DMS53 treated with DMSO at 0.1 percent for 48 hours (cell line): ENCODE measurements around the gene STXBP6.
"Not testable (repeated sequence)": the region's sequence is repeated elsewhere in the genome, so short reads cannot be mapped to it uniquely, and the experiment has no call there.

Experiments
- DNase-seq: peaks from one replicate; lab custom pipeline; 2025; ENCODE audit not compliant: unreplicated experiment; lab: John Stamatoyannopoulos, UW

STXBP6 gene

DNA sequence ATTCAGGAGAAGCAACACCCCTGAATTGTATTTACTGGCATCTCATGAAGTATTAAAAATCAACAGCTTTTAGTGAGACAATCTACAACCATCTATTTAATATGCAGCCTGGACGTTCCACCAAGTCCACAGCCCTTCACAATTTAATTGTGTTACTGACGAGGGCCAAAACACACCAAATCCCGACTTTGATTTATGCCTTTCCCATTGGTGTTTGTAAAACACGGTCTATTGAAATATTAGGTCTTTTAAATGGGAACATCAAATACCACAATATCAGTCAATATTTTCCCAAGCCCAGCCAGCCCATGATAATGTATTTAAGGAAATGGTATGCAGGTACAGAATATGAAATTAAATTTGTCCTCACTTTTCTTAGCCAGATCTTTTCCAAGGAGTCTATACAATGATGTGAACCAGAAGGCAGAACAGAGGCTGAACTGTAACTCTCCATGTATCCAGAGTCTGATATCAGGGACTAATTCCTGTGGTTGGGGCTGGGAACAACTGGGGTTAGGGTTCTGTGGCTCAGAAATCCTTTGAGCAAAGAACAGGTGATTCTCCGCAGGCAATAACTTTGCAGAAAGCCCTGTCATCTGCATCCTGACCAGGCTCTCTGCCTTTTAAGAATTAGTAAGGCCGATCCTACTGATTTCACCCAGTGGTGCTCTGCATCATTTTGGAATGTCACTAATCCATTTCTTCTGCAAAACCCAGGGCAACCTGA lies 236.7 kb downstream of the STXBP6 start:
- no peak for DNase-seq

DNA sequence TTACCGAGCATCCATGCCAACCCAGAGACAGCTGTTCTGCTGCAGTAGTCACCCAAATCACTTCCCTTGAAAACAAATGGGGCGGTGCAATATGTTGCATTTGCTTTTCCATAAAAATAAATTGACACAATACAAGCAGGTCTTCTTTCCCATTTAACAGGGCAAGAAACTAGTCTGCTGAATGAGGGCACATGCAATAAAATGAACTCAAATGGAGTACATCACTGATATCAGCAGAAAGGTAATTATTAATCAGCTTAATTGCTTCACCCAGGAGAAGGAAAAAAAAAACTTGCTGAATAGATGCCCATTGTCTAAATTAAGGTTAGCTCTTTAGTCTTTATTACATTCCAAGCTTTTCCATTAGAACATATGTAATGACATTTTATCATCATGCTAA lies 240.8 kb downstream of the STXBP6 start:
- no peak for DNase-seq

DNA sequence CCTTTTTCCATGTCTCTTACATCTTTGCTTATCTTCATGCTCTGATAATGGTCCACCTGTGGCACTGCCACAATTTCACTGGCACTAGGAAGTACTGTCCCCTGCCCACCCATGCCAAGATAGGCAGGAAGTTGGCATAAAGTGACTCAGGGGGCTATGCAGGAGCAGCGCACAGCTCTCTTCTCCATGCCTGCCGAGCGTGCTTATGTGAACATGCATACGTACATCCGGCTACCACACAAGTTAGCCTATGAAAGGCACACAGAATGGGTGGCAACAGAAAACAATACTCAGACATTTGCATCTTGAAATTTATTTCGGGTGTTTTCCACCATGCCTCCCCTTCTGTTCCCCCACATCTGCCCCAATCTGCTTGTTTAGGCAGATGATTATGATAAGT lies 241.5 kb downstream of the STXBP6 start:
- DNase-seq, result no peak

DNA sequence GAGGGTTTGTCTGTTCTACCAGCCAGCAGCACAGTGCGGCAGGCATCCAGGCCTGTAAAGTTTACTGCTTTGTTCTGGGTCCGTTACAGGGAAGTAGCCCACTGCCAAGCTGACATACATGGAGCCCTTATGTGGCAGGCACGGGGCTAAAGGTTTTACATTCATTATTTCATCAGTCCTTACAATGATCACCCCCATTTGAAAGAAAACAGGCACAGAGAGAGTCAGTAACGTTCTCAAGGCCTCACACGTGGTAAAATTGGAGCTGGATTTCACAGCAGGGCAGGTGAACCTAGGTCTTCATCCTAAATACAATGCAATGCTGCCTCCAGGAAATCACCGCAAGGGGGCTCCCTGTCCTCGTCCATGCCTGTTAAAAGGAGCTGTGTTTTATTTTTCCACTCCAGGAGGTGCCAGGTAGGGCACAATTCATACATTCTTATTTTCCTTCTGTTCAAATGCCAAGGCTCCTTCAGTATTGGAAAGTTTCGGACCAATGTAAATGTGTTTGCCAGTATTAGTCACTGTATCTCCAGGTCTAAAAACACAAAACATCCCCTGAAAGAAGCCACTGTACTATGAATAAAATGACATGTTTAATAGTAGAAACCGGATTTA lies 243.8 kb downstream of the STXBP6 start:
- peak; percentile 48 for DNase-seq

DNA sequence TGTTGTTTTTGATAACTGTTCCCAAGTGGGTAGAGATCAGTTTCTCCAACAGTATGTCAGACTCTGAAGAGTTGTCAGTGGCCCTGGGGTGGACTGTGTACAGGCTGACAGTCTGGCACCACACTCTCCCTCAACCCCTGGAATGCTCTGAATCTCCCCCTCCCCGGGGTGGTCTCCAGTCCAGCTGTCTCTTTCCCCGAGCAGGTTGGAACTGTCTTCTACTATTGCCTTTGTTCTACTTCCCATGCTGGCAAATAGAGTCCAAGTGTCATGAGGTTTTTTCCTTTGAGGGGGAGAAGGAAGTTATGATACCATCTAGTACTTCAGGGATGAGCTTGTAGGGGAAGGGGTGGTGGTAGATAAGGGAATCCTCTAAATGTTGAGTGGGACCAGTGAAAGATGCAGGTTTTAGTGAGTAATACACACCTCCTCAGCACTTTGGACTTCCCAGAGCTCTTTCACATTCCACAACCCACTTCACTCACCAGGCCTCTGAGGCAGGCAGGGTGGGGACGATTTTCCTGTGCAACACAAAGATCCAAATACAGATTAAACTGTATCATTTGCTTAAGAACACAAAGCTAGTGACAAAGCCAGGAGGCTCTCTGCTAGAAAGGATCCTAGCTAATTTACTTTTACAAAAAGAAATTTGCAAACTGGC lies 245.3 kb downstream of the STXBP6 start:
- no peak for DNase-seq

DNA sequence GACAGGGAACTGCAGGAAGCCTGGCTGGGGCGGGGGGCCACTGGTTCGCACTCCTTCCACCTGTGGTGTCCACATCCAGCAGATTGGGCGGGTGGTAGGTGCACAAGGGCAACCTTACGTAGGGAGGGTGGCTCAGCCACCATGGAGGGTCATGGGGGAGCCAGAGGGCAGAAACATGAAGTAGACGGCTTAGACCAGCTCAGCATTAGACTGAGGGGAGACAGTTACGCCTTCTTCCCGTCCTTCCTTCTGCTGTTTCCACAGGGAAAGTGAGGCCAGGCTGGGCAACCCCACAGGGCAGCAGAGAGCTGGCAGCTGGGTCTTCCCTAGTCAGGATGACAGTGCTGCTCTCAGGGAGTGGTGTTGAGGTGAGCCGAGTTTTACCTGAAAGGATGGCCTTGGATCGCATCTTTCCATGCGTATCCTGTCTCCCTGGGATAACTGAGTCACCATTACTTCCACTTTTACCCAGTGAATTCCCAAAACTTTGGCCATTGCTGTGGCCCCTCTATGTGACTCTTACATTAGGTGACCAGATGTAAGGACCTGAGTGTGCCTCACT lies 245.9 kb downstream of the STXBP6 start:
- no peak for DNase-seq

DNA sequence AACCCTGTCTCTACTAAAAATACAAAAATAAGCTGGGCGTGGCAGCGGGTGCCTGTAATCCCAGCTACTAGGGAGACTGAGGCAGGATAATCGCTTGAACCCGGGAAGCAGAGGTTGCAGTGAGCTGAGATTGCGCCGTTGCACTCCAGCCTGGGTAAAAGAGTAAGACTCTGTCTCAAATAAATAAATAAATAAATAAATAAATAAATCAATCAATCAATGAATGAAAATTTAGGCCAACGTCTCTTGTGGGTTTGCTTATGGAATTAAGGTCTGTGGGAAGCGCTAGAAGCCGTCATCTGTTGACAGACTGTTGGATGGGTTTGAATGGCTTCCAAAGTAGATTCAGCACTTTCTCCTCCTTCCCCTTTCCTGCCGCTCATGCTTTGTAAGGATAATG lies 246.5 kb downstream of the STXBP6 start:
- not testable (repeated sequence) for DNase-seq

DNA sequence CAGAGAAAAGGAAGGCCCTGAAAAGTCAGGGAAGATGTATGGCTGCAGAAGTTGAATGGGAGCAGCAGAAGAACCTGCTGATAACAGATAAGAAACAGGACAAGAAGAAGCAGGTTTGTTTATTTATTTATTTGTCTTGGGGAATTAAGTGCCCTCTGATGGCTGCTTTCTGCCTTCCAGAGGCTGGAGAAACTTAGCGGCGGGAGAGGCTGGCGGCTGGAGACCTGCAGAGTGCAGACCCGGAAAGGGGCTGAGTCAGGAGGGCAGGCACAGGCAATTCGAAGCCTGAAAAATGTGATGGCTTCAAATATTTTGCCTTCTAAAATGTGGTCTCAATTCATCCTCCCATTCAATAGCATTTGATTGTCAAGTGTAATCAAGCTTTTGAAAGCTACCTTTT lies 247.7 kb downstream of the STXBP6 start:
- DNase-seq, result no peak

DNA sequence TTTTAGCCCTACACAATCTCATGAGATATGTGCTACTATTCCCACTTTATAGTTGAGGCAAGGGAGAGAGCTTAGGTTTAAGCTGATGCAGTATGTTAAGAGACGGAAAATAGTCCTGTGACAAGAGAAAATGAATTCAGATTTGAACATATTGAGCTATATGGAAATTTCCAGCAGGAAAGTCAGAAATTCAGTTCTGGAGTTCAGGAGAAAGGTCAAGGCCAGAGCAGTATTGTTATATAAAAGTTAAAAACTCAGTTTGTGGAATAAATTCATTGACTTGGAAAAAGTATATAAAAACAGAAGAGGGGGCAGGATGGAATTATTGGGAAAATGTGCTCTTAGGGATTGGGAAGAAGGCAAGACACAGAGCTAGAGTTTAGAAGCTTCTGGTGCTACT lies 248.9 kb downstream of the STXBP6 start:
- DNase-seq, result no peak

DNA sequence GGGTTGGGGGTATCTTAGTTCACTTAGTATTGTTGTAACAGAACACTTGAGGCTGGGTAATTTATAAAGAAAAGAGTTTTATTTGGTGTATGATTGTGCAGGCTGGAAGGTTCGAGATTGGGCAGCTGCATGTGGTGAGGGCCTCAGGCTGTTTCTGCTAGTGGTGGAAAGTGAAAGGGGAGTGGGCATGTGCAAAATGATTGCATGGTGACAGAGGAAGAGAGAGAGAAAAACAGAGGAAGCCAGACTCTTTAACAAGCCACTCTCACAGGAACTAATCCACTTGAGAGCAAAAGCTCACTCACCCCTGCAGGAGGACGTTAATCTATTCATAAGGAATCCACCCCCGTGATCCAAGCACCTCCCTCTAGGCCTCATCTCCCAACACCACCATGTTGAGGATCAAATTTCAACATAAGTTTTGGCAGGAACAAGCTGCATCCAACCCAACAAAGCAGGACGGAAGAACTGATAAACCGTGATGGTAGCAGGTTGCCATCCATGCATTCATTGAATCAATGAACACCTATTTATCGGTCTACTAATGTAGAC lies 251.0 kb downstream of the STXBP6 start:
- DNase-seq, result no peak

DNA sequence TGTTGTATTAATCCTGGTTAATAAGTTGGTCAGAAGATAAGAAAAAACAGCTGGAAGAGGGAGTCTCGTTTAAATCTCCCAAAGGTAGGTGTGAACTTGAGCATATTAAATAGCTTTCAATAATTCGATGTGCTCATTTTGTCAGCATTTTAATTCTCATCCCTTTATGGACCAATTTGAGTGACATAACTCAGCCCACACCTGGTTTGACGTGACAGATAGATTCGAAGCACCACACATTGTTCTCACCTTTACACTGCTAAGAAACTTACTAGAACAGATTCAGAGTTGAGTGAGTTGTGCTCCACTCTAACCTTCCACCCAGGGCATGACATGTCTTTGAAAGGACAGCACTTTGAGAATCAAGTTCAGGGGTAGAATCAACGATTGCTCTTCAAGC lies 254.5 kb downstream of the STXBP6 start:
- DNase-seq, result no peak

DNA sequence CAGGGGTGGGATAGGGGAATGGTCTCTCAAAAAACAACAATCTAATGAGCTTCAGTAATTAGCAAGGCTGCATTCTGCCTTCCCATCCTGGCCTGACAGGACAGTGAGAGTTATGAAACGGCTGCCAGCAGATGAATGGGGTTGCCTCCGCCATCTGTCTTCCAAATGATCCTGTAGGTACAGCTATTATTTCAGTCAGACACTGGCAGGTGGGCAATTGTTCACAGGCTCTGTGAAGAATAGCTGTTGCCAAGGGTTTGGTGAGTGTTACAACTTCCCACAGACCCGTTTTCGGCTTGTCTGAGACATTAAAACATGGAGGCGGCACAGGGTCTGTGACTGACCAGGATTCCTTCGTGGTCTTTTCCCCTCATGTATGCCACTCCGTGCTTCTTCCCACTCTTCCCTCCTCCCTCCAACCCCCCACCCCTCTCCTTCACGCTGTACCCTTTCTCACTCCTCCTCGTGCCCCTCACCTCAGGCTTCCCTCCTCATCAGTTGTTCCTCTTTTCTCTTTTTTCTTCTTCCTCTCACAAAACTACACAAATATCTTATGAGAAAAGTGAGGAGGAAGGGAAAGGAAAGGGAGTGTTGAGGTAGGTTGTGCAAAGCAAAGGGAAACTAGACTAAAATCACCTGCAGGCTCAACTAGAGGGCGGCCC lies 255.2 kb downstream of the STXBP6 start:
- DNase-seq, result no peak

DNA sequence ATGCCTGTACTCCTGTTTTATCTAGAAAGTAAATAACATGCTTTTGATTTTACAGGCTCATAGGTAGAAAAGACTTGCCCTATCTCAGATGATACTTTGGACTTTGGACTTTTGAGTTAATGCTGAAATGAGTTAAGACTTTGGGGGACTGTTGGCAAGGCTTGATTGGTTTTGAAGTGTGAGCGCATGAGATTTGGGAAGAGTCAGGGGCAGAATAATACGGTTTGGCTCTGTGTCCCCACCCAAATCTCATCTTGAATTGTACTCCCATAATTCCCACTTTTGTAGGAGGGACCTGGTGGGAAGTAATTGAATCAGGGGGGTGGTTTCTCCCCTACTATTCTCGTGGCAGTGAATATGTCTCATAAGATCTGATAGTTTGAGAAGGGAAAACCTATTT lies 259.8 kb downstream of the STXBP6 start:
- DNase-seq, result no peak

DNA sequence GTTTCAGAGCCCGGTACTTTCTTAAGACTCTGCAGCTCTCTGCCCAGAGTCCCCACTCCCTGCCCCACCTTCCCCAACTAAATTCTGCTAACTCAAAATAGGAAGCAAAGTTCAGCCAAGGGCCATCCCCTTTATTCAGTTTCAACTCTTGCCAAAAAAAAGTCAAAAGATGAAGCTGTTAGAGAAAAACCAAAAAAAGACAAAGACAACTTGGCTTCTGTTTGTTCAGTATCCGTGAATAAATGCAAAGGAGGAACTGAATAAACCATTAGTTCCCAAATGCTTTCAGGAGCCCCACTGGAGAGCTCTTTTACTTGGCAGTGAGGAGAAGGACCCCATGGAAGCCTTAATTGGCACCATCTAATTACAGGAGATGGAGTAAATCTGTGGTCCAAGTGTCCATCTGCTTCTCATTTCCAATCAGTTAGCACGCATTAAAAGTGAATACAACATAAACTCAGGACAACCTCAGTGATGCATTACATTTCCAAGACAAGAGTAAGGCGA lies 260.5 kb downstream of the STXBP6 start:
- DNase-seq, result no peak

DNA sequence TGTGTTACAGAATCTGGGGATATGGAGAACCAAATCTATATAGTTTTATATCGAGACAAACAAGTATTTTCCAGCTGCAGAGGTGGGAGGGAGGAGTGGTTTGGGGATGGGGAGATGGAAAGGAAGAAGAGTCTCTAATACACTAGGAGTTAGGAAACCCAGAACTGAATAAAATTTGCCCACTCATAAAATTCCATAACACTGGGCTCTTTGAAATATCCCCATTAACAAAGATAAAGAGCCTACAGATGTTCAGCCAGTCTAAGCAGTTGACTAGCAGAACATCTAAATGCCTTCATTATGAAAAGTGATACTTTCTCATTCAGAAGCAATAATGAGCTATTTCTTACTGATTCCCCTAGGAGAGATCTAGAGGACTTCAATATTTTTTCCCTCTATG lies 264.2 kb downstream of the STXBP6 start:
- no peak for DNase-seq

DNA sequence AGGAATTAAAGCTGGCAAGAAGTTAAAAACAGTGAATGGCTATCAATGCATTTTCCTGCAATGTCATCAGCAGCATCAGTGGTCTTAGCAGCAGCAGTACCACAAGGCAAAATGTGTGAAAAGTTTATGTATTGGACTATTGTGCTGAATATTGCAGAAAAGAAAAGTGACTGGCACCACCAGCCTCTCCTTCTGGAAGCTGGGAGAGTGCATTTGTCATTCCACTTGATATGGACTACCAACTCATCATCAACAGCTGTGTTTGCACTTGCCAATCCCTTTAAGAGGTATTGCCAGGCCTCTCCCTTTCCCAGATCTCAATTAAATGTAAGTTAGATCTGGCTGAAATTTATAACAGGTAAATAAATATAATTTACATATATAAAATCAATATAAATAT lies 265.0 kb downstream of the STXBP6 start:
- peak; percentile 71 for DNase-seq

DNA sequence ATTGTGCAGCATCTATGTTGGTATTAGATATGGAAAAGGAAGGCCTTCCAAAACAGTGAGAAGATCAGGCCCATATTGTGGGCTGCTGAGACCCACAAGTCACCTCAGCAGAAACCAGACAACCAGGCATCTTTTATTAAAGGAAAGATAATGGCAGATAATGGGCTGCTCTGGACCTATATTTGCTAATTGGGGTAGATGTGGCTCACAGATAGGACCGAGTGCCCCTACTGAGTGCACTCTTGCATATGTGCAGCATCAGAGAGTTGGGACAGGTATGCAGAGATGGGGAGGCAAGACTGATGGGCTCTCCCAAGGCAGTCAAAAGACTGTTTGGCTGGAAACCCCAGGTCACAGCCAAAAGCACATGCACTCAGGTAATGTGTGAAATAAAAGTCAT lies 266.2 kb downstream of the STXBP6 start:
- DNase-seq, result no peak

DNA sequence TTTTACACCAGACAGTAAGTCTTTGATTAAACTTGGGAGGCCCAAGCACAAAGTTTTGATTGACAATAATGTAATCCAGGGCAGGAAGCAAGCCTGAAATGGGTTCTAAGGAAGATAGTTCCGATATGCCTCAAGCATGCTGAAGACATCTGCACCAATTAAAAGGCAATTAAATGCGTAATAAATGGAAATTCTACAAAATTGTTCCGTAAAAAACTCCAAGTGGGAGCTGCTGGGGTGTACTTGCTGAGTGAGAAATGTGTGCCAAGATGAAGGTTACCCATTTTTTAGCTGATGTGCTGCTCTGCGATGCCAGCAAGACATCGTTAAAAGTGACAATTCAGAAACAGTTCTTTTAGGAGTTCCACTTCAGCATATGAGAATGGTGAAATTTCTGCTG lies 269.7 kb downstream of the STXBP6 start:
- no peak for DNase-seq

DNA sequence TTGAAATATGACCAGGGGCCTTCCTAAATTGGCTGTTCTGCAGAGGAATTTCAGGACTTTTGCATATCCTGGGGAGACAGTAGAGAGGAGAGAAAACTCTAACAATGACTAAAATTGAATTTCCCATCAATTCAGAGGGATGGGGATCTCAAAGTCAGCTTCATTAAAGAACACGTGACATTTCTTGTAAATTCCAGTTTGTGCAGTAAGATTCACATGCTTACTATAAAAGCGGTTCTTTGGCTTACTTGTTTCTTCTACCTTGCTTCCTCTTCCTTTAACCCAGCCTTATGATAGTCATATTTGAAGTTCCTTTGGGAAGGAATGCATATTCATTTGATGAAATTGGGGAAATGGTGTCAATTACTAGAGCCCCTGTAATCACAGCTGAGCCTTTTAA lies 272.3 kb downstream of the STXBP6 start:
- no peak for DNase-seq

DNA sequence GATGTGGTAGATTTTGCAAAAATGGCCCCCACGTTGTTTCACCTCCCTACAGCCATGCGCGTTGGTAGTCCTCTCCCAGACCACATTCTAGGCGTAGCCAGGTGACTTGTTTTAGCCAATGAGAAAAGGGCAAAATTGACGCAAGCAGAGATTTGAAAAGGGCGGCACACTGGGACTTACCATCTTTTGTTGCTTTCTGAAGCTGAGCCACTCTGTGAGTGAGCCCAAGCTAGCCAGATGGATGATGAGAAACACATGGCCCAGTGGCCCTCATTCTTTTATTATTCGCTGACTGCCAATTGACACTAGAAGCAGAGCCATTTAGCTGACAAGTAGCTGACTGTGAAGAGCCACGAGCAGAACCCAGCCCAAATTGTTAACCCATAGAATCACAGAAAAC lies 274.0 kb downstream of the STXBP6 start:
- DNase-seq, result no peak
